Measurements from ENCODE around the gene ENSA. TPM values are rescaled to one million over a fixed set of nuclear protein-coding genes. Genes with fewer than 3 reads are reported as not detected.
A peak's percentile ranks its signal among the peaks of the same experiment; 100 is the strongest.
"Not testable (repeated sequence)": the region's sequence is repeated elsewhere in the genome, so short reads cannot be mapped to it uniquely, and the experiment has no call there.

Gene ENSA
- total RNA-seq, 2 donors from 2014 or later, result 64.6 to 203 TPM

DNA sequence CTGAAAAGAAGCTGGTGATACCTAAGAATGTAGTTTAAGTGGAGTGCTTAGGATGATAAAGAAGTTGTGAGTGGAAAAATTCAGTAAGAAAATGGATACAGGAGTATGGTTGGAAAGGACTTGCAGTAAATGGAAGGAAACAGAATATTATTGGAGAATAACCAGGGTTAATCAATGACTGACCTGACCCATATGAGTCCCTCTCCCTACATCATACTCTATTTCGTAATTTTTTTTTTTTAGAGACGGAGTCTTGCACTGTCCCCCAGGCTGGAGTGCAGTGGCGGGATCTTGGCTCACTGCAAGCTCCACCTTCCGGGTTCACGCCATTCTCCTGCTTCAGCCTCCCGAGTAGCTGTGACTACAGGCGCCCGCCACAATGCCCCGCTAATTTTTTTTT lies 33.4 kb upstream of the ENSA start:
- Histone ChIP-seq H3K4me1 (peaks cover 3% of the 10 kb centered on the region), H3K27ac (no peak overlapping the region), H3K27me3 (no peaks in the 10 kb centered on the region), H3K4me3 (no peak overlapping the region), H3K9me3 (no peaks in the 10 kb centered on the region), H3K36me3 (replicated peaks in 1 of 2; ENCODE audit: insufficient read depth in 1 of 2, low read depth in 2 of 2) (peaks cover 0 to 14% of the 10 kb centered on the region in 2 donors)
- TF ChIP-seq, protein P1, sequence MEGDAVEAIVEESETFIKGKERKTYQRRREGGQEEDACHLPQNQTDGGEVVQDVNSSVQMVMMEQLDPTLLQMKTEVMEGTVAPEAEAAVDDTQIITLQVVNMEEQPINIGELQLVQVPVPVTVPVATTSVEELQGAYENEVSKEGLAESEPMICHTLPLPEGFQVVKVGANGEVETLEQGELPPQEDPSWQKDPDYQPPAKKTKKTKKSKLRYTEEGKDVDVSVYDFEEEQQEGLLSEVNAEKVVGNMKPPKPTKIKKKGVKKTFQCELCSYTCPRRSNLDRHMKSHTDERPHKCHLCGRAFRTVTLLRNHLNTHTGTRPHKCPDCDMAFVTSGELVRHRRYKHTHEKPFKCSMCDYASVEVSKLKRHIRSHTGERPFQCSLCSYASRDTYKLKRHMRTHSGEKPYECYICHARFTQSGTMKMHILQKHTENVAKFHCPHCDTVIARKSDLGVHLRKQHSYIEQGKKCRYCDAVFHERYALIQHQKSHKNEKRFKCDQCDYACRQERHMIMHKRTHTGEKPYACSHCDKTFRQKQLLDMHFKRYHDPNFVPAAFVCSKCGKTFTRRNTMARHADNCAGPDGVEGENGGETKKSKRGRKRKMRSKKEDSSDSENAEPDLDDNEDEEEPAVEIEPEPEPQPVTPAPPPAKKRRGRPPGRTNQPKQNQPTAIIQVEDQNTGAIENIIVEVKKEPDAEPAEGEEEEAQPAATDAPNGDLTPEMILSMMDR (IDR thresholded peaks at IDR 0.05), result no peak
- no peak for TF ChIP-seq POLR2A (IDR thresholded peaks at IDR 0.05)
- intact Hi-C loops (cut with DNase I), result no loop called here
- DNase-seq (no peak), ATAC-seq (no peak)
- 90 to 95% methylated on average over 9 of the region's 9 CpGs for WGBS, 2 donors

DNA sequence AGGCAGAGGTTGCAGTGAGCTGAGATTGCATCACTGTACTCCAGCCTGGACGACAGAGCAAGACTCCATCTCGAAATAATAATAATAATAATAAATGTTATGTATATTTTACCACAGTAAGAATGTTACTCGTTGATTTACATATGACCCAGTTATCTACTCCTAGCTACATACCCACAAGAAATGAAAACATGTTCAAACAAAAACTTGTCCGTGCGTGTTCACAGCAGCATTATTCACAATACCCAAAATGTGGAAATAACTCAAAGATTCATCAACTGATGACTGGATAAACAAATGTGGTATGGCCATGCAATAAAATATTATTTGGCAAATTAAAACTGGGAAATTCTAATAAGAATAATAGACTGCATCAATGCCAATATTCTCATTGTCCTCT lies 31.7 kb upstream of the ENSA start:
- no peaks in the 10 kb centered on the region for H3K9me3 ChIP-seq
- WGBS, 2 donors, result 95 to 97% methylated on average over 5 of the region's 5 CpGs
- peaks cover 0 to 14% of the 10 kb centered on the region in 2 donors for H3K36me3 ChIP-seq (replicated peaks in 1 of 2; ENCODE audit: insufficient read depth in 1 of 2, low read depth in 2 of 2)
- no peak for DNase-seq
- intact Hi-C loops (cut with DNase I), result no loop called here
- no peak overlapping the region for H3K4me3 ChIP-seq
- ATAC-seq, result no peak
- H3K27ac ChIP-seq, result no peak overlapping the region
- no peaks in the 10 kb centered on the region for H3K27me3 ChIP-seq
- peaks cover 5% of the 10 kb centered on the region for H3K4me1 ChIP-seq
- TF ChIP-seq, protein P1 (IDR thresholded peaks at IDR 0.05), result no peak
- TF ChIP-seq POLR2A (IDR thresholded peaks at IDR 0.05), result no peak

DNA sequence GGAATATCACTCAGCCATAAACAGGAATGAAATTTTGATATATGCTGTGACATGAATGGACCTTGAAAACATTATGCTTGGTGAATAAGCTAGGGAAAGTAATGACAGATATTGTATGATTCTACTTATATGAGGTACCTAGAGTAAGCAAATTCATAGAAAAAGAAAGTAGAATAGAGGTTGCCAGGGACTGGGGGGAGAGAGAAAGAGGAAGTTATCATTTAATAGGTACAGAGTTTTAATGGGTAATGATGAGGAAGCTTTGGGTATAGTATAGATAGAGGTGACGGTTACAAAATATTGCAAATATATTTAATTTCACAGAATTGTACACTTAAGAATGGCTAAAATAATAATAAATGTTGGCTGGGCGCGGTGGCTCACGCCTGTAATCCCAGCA lies 31.2 kb upstream of the ENSA start:
- DNase-seq, result no peak
- H3K27me3 ChIP-seq, result no peaks in the 10 kb centered on the region
- H3K4me1 ChIP-seq, result peaks cover 11% of the 10 kb centered on the region
- peaks cover 0 to 14% of the 10 kb centered on the region in 2 donors for H3K36me3 ChIP-seq (replicated peaks in 1 of 2; ENCODE audit: insufficient read depth in 1 of 2, low read depth in 2 of 2)
- intact Hi-C loops (cut with DNase I), result no loop called here
- H3K4me3 ChIP-seq, result no peak overlapping the region
- no peaks in the 10 kb centered on the region for H3K9me3 ChIP-seq
- no peak for ATAC-seq
- no peak overlapping the region for H3K27ac ChIP-seq
- TF ChIP-seq, protein P1 (IDR thresholded peaks at IDR 0.05), result no peak
- no peak for TF ChIP-seq POLR2A (IDR thresholded peaks at IDR 0.05)
- 81 to 85% methylated on average over 4 of the region's 4 CpGs for WGBS, 2 donors

DNA sequence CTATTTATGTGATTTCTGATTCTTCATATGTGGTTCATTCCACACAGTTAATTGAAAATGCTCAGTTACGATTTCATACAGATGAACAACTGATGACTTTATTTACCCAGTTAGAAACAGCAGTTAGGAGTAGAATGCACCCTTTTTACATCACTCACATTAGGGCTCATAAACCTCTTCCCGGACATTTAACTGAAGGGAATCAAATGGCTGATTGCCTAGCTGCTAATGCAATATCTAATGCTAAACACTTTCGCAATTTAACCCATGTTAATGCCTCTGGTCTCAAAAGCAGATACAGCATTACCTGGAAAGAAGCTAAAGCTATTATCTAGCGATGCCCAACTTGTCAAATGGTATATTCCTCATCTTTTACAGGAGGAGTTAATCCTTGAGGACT lies 27.7 kb upstream of the ENSA start:
- DNase-seq; ATAC-seq; H3K36me3 ChIP-seq (replicated peaks in 1 of 2; ENCODE audit: insufficient read depth in 1 of 2, low read depth in 2 of 2); H3K9me3 ChIP-seq; H3K27ac ChIP-seq; H3K27me3 ChIP-seq; H3K4me3 ChIP-seq; intact Hi-C loops (cut with DNase I): not testable (repeated sequence)
- WGBS, 2 donors, result 87 to 88% methylated on average over 4 of the region's 4 CpGs
- H3K4me1 ChIP-seq, result peaks cover 25% of the 10 kb centered on the region

DNA sequence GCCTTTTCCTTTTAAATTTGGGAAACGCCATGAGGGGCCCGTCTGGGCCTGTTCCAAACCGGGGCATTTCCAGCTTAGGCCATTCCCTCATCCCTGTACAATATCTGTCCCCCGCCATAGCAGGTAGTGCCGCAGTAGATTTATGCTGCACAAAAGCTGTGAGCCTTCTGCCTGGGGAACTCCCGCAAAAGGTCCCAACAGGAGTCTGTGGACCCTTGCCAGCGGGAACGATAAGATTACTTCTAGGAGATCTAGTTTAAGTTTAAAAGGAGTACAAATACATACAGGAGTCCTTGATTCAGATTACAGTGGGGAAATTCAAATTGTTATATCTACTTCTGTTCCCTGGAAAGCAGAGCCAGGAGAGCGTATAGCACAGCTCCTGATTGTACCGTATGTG lies 25.2 kb upstream of the ENSA start:
- ATAC-seq; H3K27me3 ChIP-seq; H3K4me3 ChIP-seq; H3K36me3 ChIP-seq (replicated peaks in 1 of 2; ENCODE audit: insufficient read depth in 1 of 2, low read depth in 2 of 2); intact Hi-C loops (cut with DNase I); H3K9me3 ChIP-seq: not testable (repeated sequence)
- Histone ChIP-seq H3K4me1 (peaks cover 42% of the 10 kb centered on the region), H3K27ac (peak overlapping the region; percentile 36 to 68 (median 45))
- 47 to 48% methylated on average over 10 of the region's 10 CpGs for WGBS, 2 donors
- peak; percentile 74 to 91 (median 80) for DNase-seq

DNA sequence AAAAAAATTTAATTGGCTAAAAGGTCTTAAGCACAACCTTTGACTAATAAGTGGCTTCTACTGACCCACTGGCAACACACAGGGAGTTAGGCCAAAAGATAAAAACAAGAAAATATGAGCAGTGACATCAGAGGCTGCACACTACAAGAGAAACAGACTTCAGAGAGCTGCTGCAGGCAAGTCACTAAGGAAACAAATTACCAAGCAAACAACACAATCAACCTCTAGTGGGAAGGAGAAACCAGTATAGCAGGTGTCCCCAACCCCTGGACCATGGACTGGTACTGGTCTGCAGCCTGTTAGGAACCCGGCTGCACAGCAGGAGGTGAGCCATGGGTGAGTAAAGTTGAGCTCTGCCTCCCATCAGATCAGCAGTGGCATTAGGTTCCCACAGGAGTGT lies 20.8 kb upstream of the ENSA start:
- 29% methylated on average over 1 of the region's 1 CpG; no CpG with 5 or more reads in 1 of the 2 donors for WGBS, 2 donors
- H3K27ac ChIP-seq, result peak overlapping the region; percentile 52 to 77 (median 76)
- no peaks in the 10 kb centered on the region for H3K9me3 ChIP-seq
- DNase-seq (peak; percentile 79 to 92 (median 86)), ATAC-seq (peak; percentile 99)
- peaks cover 5 to 10% of the 10 kb centered on the region in 2 donors for H3K36me3 ChIP-seq (replicated peaks in 1 of 2; ENCODE audit: insufficient read depth in 1 of 2, low read depth in 2 of 2)
- no peaks in the 10 kb centered on the region for H3K27me3 ChIP-seq
- TF ChIP-seq, protein P1 (IDR thresholded peaks at IDR 0.05), result peak in 4 of 7 experiments; percentile 12 to 29 (median 23)
- peak in 2 of 3 donors; percentile 34 to 43 for TF ChIP-seq POLR2A (IDR thresholded peaks at IDR 0.05)
- H3K4me3 ChIP-seq, result no peak overlapping the region
- H3K4me1 ChIP-seq, result peaks cover 35% of the 10 kb centered on the region
- intact Hi-C loops (cut with DNase I), result no loop called here
